ENCODE data around the gene FOXJ2. TPM values are rescaled to one million over a fixed set of nuclear protein-coding genes. Genes with fewer than 3 reads are reported as not detected.
A peak's percentile ranks its signal among the peaks of the same experiment; 100 is the strongest.

FOXJ2 gene
- total RNA-seq, 2 experiments from 2014 or later = 17.9 to 18.1 TPM

DNA sequence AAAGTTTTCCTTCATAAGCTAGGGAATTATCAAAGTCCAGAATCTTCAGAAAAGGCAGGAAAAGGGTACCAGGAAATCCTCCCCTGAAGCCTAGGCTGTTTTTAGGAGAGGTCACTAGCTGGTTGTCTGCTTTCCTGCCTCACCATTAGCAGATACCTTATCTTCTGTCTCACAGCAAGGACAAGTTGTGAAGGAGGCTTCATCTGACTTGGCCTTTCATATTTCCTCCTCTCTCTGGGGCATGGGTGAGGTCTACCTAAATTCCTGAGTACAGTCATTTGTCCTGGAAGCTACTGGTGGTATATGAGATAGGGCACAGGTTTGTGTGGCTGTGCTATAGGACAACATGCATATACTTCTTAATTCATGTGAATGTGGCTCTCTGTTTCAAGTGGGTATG lies 2.3 kb downstream of the FOXJ2 start:
- no peak for ATAC-seq

DNA sequence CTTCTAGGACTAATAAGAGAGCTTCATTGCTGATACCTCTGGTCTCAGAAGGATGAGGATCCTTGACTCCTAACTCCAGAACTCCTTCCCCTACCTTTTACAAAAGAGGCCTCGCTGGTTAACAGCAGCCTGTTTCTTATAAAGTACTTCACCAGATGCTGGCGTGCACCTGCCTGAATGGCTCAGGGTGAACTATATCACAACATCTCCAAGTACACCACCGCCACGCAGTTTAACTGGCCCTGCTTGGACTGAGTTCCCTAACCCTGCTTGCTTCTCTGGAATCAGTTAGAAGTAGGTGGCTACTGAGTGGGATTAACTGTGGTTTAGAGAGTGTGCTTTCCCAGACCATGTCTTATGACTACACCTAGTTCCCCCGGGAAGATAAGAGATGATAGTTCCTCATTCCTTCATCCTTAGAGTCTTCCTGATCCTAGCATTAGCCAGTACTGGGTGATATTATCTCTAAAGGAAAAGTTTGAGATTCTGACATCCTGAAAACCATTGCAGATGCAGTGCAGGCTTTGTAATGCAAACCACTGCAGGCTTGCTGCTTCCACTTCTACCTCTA lies 3.0 kb downstream of the FOXJ2 start:
- Mint-ChIP-seq H3K27ac (no peak overlapping the region), H3K36me3 (peaks cover 9% of the 10 kb centered on the region), H3K27me3 (no peaks in the 10 kb centered on the region), H3K4me3 (no peak overlapping the region), H3K4me1 (peaks cover 65% of the 10 kb centered on the region), H3K9me3 (ENCODE audit: low read depth) (no peaks in the 10 kb centered on the region)
- ATAC-seq (no peak), DNase-seq (no peak)
- CTCF ChIA-PET = interaction anchor here (1.6 to 3.9 kb wide), 4 partner anchors 10 to 102 kb away, joined by 4 to 24 read pairs (median 8); no protein-coding TSS in a partner anchor

More for the DNA sequence above, 2.3 kb downstream of the FOXJ2 start:
- no peaks in the 10 kb centered on the region for H3K9me3 Mint-ChIP-seq (ENCODE audit: low read depth)
- peaks cover 65% of the 10 kb centered on the region for H3K4me1 Mint-ChIP-seq
- no peaks in the 10 kb centered on the region for H3K27me3 Mint-ChIP-seq
- CTCF ChIA-PET = interaction anchor here (0.9 to 3.9 kb wide), 4 partner anchors 11 to 102 kb away, joined by 3 to 24 read pairs (median 8); no protein-coding TSS in a partner anchor
- no peak for DNase-seq
- peaks cover 5% of the 10 kb centered on the region for H3K36me3 Mint-ChIP-seq
- H3K27ac Mint-ChIP-seq = no peak overlapping the region
- H3K4me3 Mint-ChIP-seq = peak overlapping the region; percentile 83

DNA sequence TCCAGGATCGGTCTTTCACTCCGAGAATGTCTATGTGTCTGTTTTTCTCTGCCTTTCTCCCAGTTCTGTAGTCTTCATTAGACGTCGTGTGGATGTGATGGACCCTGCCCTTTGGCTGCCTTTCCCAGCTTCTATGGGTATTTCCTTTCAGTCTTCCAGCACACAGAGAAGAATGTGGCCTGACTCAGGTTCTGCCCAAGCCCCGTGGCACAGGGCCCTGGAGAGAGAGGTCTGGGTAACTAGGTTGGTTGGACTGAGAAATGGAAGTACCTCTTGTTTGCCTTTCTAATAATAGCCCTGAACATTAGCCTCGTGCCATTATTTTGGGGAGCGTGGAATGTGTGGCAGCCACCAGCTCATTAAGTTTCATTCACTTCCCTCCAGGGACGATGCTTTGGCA lies 3.8 kb downstream of the FOXJ2 start:
- CTCF ChIA-PET = interaction anchor here (1.6 to 3.9 kb wide), 3 partner anchors 9 to 103 kb away, joined by 4 to 24 read pairs (median 5); no protein-coding TSS in a partner anchor
- Mint-ChIP-seq H3K4me3 (no peak overlapping the region), H3K4me1 (peaks cover 64% of the 10 kb centered on the region), H3K27me3 (no peaks in the 10 kb centered on the region), H3K27ac (no peak overlapping the region), H3K36me3 (peaks cover 10% of the 10 kb centered on the region), H3K9me3 (ENCODE audit: low read depth) (no peaks in the 10 kb centered on the region)
- ATAC-seq (no peak), DNase-seq (no peak)

DNA sequence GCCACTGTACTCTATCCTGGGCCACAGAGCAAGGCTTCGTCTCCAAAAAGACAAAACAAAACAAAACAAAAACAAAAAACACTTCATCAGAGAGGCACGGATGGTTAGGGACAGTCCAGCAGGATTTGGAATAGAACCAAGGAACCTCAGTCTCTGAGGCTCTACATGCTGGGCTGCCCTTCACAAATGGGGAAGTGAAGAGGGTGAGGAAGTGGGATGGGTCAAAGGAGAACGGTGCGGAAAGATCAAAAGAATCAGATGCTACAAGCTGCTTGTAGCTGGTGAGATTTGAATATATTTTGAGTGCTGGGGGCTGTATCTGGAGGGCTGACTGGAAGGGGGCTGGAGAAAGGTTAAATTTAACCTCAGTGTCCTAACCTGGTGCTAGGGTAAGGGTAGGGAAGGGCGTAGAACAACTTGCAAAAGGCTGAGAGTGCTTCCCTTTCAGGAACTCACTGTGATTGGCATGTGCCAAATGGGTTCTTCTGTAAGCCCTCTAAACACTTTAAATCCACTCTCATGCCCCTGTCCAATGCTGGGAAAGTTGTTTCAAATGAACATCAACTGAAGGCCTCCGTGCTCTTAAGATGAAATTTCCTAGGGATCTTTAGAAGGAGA lies 4.6 kb downstream of the FOXJ2 start:
- Mint-ChIP-seq H3K4me3 (peak overlapping the region; percentile 6), H3K27me3 (no peaks in the 10 kb centered on the region), H3K27ac (peak overlapping the region; percentile 58), H3K36me3 (peaks cover 14% of the 10 kb centered on the region), H3K4me1 (peaks cover 60% of the 10 kb centered on the region), H3K9me3 (ENCODE audit: low read depth) (no peaks in the 10 kb centered on the region)
- no peak for DNase-seq
- CTCF ChIA-PET = interaction anchor here (0.9 to 3.9 kb wide), 5 partner anchors 8 to 104 kb away, joined by 5 to 24 read pairs (median 7); no protein-coding TSS in a partner anchor
- ATAC-seq = no peak

DNA sequence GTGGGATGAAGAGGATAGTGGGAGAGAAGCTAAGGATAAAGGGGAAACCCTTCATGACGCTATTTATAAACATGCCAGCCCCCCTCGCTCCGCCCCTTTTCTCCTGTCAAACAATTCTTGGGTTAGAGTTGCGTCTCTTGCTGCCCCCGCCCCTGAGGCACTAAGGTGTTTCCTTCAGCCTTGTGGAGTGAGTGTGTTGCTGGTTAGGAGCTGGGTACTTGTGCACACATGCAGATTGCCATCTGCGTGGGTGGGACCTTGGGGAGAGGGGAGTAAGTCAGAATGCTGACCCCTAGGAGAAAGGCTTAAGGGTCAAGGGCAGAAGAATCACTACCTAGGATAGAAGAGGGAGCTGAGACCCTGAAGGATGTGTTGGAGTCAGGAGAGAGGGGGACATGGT lies 5.4 kb downstream of the FOXJ2 start:
- no peak overlapping the region for H3K27ac Mint-ChIP-seq
- no peak for ATAC-seq
- no peak for DNase-seq
- no peaks in the 10 kb centered on the region for H3K9me3 Mint-ChIP-seq (ENCODE audit: low read depth)
- H3K27me3 Mint-ChIP-seq = no peaks in the 10 kb centered on the region
- peaks cover 60% of the 10 kb centered on the region for H3K4me1 Mint-ChIP-seq
- H3K36me3 Mint-ChIP-seq = peaks cover 20% of the 10 kb centered on the region
- CTCF ChIA-PET = interaction anchor here (0.9 to 2.4 kb wide), 6 partner anchors 8 to 105 kb away, joined by 3 to 16 read pairs (median 5); no protein-coding TSS in a partner anchor
- no peak overlapping the region for H3K4me3 Mint-ChIP-seq

DNA sequence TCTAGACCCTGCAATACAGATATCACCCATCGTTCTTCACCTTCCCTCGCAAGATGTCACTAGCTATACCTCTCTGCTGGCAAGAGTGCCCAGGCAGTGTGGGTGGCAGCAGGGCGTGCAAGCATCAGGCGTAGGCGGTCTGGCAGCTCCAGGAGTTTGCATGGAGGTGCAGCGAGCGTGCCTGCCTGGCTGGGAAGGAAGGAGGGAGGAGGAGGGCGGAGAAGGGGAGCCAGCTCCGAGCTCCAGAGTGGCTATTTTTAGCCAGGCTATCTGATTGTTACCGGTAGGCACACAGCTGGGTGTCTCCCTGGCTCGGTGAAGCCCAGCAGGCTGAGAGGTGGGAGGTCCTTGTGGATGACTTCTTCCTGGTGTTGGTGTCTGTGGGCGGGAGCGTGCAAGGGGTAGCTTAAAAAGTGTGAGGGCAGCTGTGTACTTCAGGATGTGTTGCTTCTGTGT lies 6.2 kb downstream of the FOXJ2 start:
- Mint-ChIP-seq H3K9me3 (ENCODE audit: low read depth) (no peaks in the 10 kb centered on the region), H3K4me1 (peaks cover 55% of the 10 kb centered on the region), H3K27me3 (no peaks in the 10 kb centered on the region), H3K36me3 (peaks cover 21% of the 10 kb centered on the region), H3K4me3 (peak overlapping the region; percentile 25), H3K27ac (no peak overlapping the region)
- DNase-seq (peak; percentile 55), ATAC-seq (peak; percentile 63)
- CTCF ChIA-PET = interaction anchor here (0.5 to 2.4 kb wide), 7 partner anchors 11 to 106 kb away, joined by 3 to 16 read pairs (median 4); partner anchors contain the start of gene NECAP1

DNA sequence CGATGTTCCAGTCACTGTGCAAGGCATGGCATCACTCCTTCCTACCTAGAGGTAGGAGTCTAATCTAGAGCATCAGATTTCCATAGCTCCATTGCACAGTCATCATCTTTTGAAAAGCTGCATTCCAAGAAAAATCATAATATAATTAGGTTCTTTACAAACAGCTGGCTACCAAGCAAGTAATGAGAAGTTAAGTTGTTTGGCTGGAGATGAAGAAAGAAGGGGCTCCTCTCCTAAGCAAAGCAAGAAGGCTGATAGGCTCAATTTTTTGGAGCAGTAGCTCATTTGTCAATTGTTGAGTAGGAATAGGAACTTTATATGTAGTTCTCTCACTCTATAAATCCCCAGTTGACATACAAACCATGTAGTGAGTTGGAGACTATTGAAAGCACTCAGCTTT lies 8.3 kb downstream of the FOXJ2 start:
- Mint-ChIP-seq H3K36me3 (peaks cover 29% of the 10 kb centered on the region), H3K27ac (no peak overlapping the region), H3K4me1 (peaks cover 35% of the 10 kb centered on the region), H3K4me3 (no peak overlapping the region), H3K9me3 (ENCODE audit: low read depth) (no peaks in the 10 kb centered on the region), H3K27me3 (no peaks in the 10 kb centered on the region)
- CTCF ChIA-PET = interaction anchor here (0.6 to 1.2 kb wide), 2 partner anchors 37 to 181 kb away, joined by 3 to 8 read pairs; no protein-coding TSS in a partner anchor
- DNase-seq (no peak), ATAC-seq (no peak)

DNA sequence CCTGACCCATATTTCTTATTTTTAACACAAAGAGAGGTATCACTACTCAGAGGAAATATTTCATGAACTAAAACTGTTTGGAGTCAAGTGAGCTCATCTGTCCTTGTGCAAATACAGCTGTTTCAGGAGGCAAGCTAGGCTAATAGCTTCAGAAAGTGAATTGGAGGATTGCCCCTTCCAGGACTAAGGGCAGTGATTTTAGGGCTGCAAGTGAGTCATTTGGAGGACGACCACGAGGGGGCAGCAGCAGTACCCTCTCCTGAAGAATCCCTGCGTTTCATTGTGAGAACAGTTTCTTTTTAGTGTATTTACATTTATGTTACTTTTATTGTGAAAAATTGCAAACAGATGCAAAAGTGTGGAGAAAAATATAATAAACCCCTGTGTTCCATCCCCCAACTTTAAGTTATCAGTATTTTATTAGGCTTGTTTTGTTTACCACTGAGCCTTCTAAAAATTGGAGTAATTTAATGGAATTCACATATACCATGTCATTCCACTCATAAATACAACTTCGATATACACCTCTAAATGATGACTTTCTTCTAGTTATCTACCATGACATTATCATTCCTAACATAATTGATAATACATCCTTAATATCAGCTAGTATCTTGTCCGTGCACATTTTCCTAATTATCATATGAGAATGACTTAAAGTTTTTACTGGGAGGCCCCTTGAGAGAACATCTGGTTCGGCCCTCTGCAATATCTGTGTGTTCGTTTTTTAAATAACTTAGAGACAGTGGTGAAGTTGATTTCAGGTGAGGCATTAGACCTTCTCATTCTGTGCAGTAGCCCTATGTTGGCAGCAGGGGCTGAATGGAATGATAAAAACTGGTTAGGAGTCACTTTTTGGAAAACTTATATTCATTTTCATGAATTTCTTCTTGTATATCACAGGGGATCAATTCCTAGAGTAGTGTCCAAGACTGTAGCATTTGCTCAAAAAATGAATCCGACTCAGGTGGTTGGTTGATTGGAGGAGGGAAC lies 13.7 kb downstream of the FOXJ2 start:
- DNase-seq (peak; percentile 86), ATAC-seq (peak; percentile 88)
- H3K36me3 Mint-ChIP-seq = peaks cover 52% of the 10 kb centered on the region
- no peaks in the 10 kb centered on the region for H3K9me3 Mint-ChIP-seq (ENCODE audit: low read depth)
- H3K27ac Mint-ChIP-seq = no peak overlapping the region
- CTCF ChIA-PET = interaction anchor here (0.6 to 4.9 kb wide), 14 partner anchors 8 to 216 kb away, joined by 3 to 69 read pairs (median 5); partner anchors contain the start of genes C3AR1 and FOXJ2
- H3K4me1 Mint-ChIP-seq = peaks cover 12% of the 10 kb centered on the region
- no peak overlapping the region for H3K4me3 Mint-ChIP-seq
- no peaks in the 10 kb centered on the region for H3K27me3 Mint-ChIP-seq

DNA sequence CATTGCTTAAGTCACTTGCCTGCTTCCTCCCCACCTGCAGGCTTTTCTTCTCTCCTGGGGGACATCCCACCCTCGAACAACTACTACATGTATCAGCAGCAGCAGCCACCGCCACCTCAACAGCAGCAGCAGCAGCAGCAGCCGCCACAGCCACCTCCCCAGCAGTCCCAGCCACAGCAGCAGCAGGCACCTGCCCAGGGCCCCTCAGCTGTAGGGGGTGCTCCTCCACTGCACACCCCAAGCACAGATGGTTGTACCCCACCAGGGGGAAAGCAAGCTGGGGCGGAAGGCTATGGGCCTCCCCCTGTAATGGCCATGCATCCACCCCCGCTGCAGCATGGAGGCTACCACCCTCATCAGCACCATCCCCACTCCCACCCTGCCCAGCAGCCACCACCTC lies 15.3 kb downstream of the FOXJ2 start:
- H3K4me3 Mint-ChIP-seq = no peak overlapping the region
- H3K27ac Mint-ChIP-seq = no peak overlapping the region
- no peaks in the 10 kb centered on the region for H3K9me3 Mint-ChIP-seq (ENCODE audit: low read depth)
- H3K27me3 Mint-ChIP-seq = no peaks in the 10 kb centered on the region
- peaks cover 12% of the 10 kb centered on the region for H3K4me1 Mint-ChIP-seq
- no peak for ATAC-seq
- no peak for DNase-seq
- CTCF ChIA-PET = interaction anchor here (1.3 to 1.8 kb wide), 2 partner anchors 19 to 30 kb away, joined by 3 to 14 read pairs; no protein-coding TSS in a partner anchor
- peaks cover 50% of the 10 kb centered on the region for H3K36me3 Mint-ChIP-seq

DNA sequence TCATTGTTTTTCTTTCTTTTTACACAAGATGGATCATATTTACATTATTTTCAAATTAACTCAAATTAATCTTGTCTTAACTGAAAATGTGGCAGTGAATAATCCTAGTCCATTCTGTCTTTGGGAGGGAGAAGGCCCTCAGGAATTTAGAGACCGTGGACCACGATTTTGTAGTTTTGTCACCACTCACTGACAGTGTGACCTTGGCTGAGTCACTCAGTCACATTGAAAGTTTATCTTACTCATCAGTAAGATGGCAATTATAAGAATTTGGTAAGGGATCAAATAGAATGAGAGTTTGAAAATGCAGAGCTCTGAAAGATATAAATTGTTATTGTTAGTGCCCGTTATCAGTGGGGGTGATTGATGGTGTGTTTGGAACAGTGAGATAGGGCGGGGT lies 16.4 kb downstream of the FOXJ2 start:
- no peak for ATAC-seq
- H3K36me3 Mint-ChIP-seq = peaks cover 53% of the 10 kb centered on the region

DNA sequence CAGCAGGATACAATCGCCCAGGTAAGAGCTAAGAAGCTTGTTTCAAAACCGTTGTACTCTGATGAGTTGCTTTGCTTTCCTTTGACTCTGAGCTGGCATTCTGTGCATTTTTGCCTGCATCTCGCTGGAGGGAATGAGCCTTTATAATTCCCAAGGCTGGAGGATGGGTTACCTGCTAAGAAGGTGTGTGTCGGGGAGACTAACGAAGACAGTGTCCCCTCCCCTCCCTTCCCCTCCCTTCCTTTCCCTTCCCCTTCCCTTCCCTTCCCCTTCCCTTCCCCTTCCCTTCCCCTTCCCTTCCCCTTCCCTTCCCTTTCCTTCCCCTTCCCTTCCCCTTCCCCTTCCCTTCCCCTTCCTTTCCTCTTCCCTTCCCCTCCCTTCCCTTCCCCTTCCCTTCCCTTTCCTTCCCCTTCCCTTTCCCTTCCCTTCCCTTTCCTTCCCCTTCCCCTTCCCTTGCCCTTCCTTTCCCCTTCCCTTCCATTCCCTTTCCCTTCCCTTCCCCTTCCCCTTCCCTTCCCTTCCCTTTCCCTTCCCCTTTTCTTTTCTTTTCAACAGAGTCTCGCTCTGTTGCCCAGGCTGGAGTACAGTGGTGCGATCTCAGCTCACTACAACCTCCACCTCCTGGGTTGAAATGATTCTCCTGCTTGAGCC lies 18.2 kb downstream of the FOXJ2 start:
- H3K36me3 Mint-ChIP-seq = peaks cover 55% of the 10 kb centered on the region
- no peak for ATAC-seq
- no peak for DNase-seq
- H3K27ac Mint-ChIP-seq = no peak overlapping the region
- no peaks in the 10 kb centered on the region for H3K9me3 Mint-ChIP-seq (ENCODE audit: low read depth)
- no peaks in the 10 kb centered on the region for H3K27me3 Mint-ChIP-seq
- CTCF ChIA-PET = interaction anchor here (1.2 to 1.7 kb wide), 2 partner anchors 16 to 27 kb away, joined by 3 to 7 read pairs; partner anchors contain the start of gene C3AR1
- H3K4me1 Mint-ChIP-seq = peaks cover 12% of the 10 kb centered on the region
- H3K4me3 Mint-ChIP-seq = no peak overlapping the region

More for the DNA sequence above, 16.4 kb downstream of the FOXJ2 start:
- H3K27ac Mint-ChIP-seq = no peak overlapping the region
- no peaks in the 10 kb centered on the region for H3K27me3 Mint-ChIP-seq
- no peak for DNase-seq
- no peaks in the 10 kb centered on the region for H3K9me3 Mint-ChIP-seq (ENCODE audit: low read depth)
- CTCF ChIA-PET = interaction anchor here (0.9 to 1.8 kb wide), 4 partner anchors 18 to 60 kb away, joined by 3 to 14 read pairs (median 3); no protein-coding TSS in a partner anchor
- H3K4me3 Mint-ChIP-seq = no peak overlapping the region
- H3K4me1 Mint-ChIP-seq = peaks cover 12% of the 10 kb centered on the region

DNA sequence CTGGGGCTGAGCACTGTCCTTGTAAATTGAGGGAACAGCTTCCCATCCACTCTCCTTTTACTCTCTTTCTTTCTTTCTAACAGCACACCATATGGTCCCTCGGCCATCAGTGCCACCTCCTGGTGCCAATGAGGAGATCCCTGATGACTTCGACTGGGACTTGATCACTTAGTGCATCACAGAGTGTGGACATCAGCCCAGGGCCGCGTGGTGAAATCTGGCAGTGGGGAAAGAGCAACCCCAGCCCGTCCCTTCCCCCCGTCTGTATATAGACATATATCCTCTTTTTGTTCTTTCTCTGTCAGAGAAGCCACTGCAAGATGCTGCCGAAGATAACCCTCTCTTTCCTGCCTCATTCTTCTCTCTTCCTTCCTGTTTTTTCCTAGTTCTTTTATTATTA lies 20.2 kb downstream of the FOXJ2 start:
- no peak for DNase-seq
- no peak for ATAC-seq
- Mint-ChIP-seq H3K36me3 (peaks cover 43% of the 10 kb centered on the region), H3K9me3 (ENCODE audit: low read depth) (no peaks in the 10 kb centered on the region), H3K4me3 (no peak overlapping the region), H3K27ac (no peak overlapping the region), H3K27me3 (no peaks in the 10 kb centered on the region), H3K4me1 (peaks cover 6% of the 10 kb centered on the region)
- CTCF ChIA-PET = interaction anchor here (2.2 kb wide), 1 partner anchor 26 kb away, joined by 7 read pairs; no protein-coding TSS in a partner anchor
